ENCODE results near the gene AFF3. TPM values are rescaled to one million over a fixed set of nuclear protein-coding genes. Genes with fewer than 3 reads are reported as not detected.
A peak's percentile ranks its signal among the peaks of the same experiment; 100 is the strongest.

The AFF3 gene
- total and polyA plus RNA-seq, 8 donors, result 16.4 to 42.0 (median 21.4) TPM

- H3K4me3 ChIP-seq, result no peak overlapping the region
- H3K27me3 ChIP-seq, result no peaks in the 10 kb centered on the region
- ATAC-seq (no peak), DNase-seq (peak in 2 of 4 donors; percentile 60 to 73)
- TF ChIP-seq CTCF (IDR thresholded peaks at IDR 0.05), result no peak
- intact Hi-C loops (cut with DNase I), result no loop called here
- H3K4me1 ChIP-seq, result no peaks in the 10 kb centered on the region
- no peaks in the 10 kb centered on the region for H3K36me3 ChIP-seq
- H3K9me3 ChIP-seq, result no peaks in the 10 kb centered on the region
- no peak overlapping the region for H3K27ac ChIP-seq
Measured at GRCh38 chr2:99842451-99842850, 299.9 kb downstream of the AFF3 start.

GRCh38 chr2:99841749-99842148 lies 300.6 kb downstream of the AFF3 start:
- no peaks in the 10 kb centered on the region for H3K4me1 ChIP-seq
- no peaks in the 10 kb centered on the region for H3K36me3 ChIP-seq
- no peaks in the 10 kb centered on the region for H3K9me3 ChIP-seq
- H3K27me3 ChIP-seq, result no peaks in the 10 kb centered on the region
- DNase-seq, result no peak
- H3K4me3 ChIP-seq, result no peak overlapping the region
- no peak for ATAC-seq
- intact Hi-C loops (cut with DNase I), result no loop called here
- no peak for TF ChIP-seq CTCF (IDR thresholded peaks at IDR 0.05)
- H3K27ac ChIP-seq, result no peak overlapping the region

GRCh38 chr2:99840831-99841230 lies 301.6 kb downstream of the AFF3 start:
- no peak overlapping the region for H3K4me3 ChIP-seq
- intact Hi-C loops (cut with DNase I), result no loop called here
- no peak for ATAC-seq

GRCh38 chr2:99836690-99837605 lies 305.4 kb downstream of the AFF3 start:
- intact Hi-C loops (cut with DNase I), result no loop called here
- Histone ChIP-seq H3K4me1 (no peaks in the 10 kb centered on the region), H3K36me3 (no peaks in the 10 kb centered on the region), H3K4me3 (no peak overlapping the region), H3K27ac (no peak overlapping the region), H3K27me3 (no peaks in the 10 kb centered on the region), H3K9me3 (no peaks in the 10 kb centered on the region)
- TF ChIP-seq CTCF (IDR thresholded peaks at IDR 0.05), result no peak
- ATAC-seq (no peak), DNase-seq (no peak)

More at GRCh38 chr2:99840831-99841230, 301.6 kb downstream of the AFF3 start:
- H3K27ac ChIP-seq, result no peak overlapping the region
- DNase-seq, result no peak
- H3K36me3 ChIP-seq, result no peaks in the 10 kb centered on the region
- H3K9me3 ChIP-seq, result no peaks in the 10 kb centered on the region
- no peaks in the 10 kb centered on the region for H3K4me1 ChIP-seq
- no peak for TF ChIP-seq CTCF (IDR thresholded peaks at IDR 0.05)
- H3K27me3 ChIP-seq, result no peaks in the 10 kb centered on the region

- Histone ChIP-seq H3K4me1 (no peaks in the 10 kb centered on the region), H3K36me3 (no peaks in the 10 kb centered on the region), H3K27ac (no peak overlapping the region), H3K27me3 (no peaks in the 10 kb centered on the region), H3K4me3 (no peak overlapping the region), H3K9me3 (no peaks in the 10 kb centered on the region)
- intact Hi-C loops (cut with DNase I), result no loop called here
- no peak for TF ChIP-seq CTCF (IDR thresholded peaks at IDR 0.05)
- DNase-seq (no peak), ATAC-seq (no peak)
Measured at GRCh38 chr2:99834426-99834825, 308.0 kb downstream of the AFF3 start.

All from left lung (tissue), 10 donors.